WTC11 (cell line): ENCODE data around the gene ATP2C1. TPM values are rescaled to one million over a fixed set of nuclear protein-coding genes. Genes with fewer than 3 reads are reported as not detected.

Experiments used
- ATAC-seq: fragments of 200-7000 bp; cut with Tn5 transposase; 2 replicates; pipeline ENCODE4 v1.10.0; 2021; ENCODE audit warnings: mild to moderate bottlenecking, moderate library complexity
- CTCF ChIA-PET: fragments of 300-600 bp; sonication (Branson Sonifier 250); formaldehyde crosslinking; loops from one replicate; lab custom pipeline; 2021; ENCODE audit warnings: antibody characterized with exemption; lab: Charles Lee
- POLR2A ChIA-PET: fragments of 350-600 bp; sonication (Branson Sonifier 250); formaldehyde crosslinking; loops from one replicate; lab custom pipeline; 2021; ENCODE audit warnings: antibody characterized with exemption; lab: Charles Lee
- DNase-seq: peaks from one replicate; pipeline ENCODE4 v3.0.0; 2021; ENCODE audit warnings: low spot score
- H3K27ac Mint-ChIP-seq: 2 replicates; pipeline ENCODE4 v1.8.0; 2021; ENCODE audit warnings: mixed read lengths
- H3K27me3 Mint-ChIP-seq: 2 replicates; pipeline ENCODE4 v1.8.0; 2021; ENCODE audit warnings: low read depth, mild to moderate bottlenecking, moderate library complexity, mixed read lengths
- H3K36me3 Mint-ChIP-seq: 2 replicates; pipeline ENCODE4 v1.8.0; 2021; ENCODE audit warnings: mixed read lengths
- H3K4me1 Mint-ChIP-seq: 2 replicates; pipeline ENCODE4 v1.8.0; 2022; ENCODE audit warnings: mixed read lengths
- H3K4me3 Mint-ChIP-seq: 2 replicates; pipeline ENCODE4 v1.8.0; 2021; ENCODE audit warnings: mild to moderate bottlenecking, moderate library complexity, mixed read lengths
- H3K9me3 Mint-ChIP-seq: 2 replicates; pipeline ENCODE4 v1.8.0; 2021; ENCODE audit warnings: mixed read lengths
- ATF3 ChIP-seq: sonication (generic); formaldehyde crosslinking; conservative IDR thresholded peaks from 2 replicates; pipeline ENCODE4 v1.8.1; 2022; ENCODE audit warnings: mild to moderate bottlenecking, missing genetic modification reagents
- CDX4 ChIP-seq: fragments of 250-450 bp; sonication (Bioruptor Pico); IDR thresholded peaks from 2 replicates; pipeline ENCODE4 v1.9.0; 2021; ENCODE audit warnings: moderate library complexity, mild to moderate bottlenecking, inconsistent platforms, borderline replicate concordance
- EMX1 ChIP-seq: fragments of 250-450 bp; sonication (Bioruptor Pico); IDR thresholded peaks from 2 replicates; pipeline ENCODE4 v1.8.0; 2021; ENCODE audit warnings: mild to moderate bottlenecking
- ESRRA ChIP-seq: sonication (generic); formaldehyde crosslinking; IDR thresholded peaks from 2 replicates; pipeline ENCODE4 v1.8.1; 2022; ENCODE audit warnings: mild to moderate bottlenecking, missing genetic modification reagents, borderline replicate concordance
- FOXP1 ChIP-seq: sonication (generic); formaldehyde crosslinking; IDR thresholded peaks from 2 replicates; pipeline ENCODE4 v1.8.0; 2022; ENCODE audit warnings: missing genetic modification reagents, mild to moderate bottlenecking, moderate library complexity, borderline replicate concordance
- JUN ChIP-seq: sonication (generic); formaldehyde crosslinking; IDR thresholded peaks from 2 replicates; pipeline ENCODE4 v1.8.0; 2023; ENCODE audit warnings: mild to moderate bottlenecking, missing genetic modification reagents
- MXD4 ChIP-seq: fragments of 250-450 bp; sonication (Bioruptor Pico); IDR thresholded peaks from 2 replicates; pipeline ENCODE4 v1.8.0; 2021; ENCODE audit warnings: mild to moderate bottlenecking, moderate library complexity, borderline replicate concordance
- OVOL2 ChIP-seq: fragments of 250-450 bp; sonication (Bioruptor Pico); IDR thresholded peaks from 2 replicates; pipeline ENCODE4 v1.9.0; 2021; ENCODE audit warnings: mild to moderate bottlenecking, borderline replicate concordance
- PRDM15 ChIP-seq: sonication (generic); formaldehyde crosslinking; IDR thresholded peaks from 2 replicates; pipeline ENCODE4 v1.8.0; 2022; ENCODE audit warnings: missing genetic modification reagents
- RELA ChIP-seq: sonication (generic); formaldehyde crosslinking; IDR thresholded peaks from 2 replicates; pipeline ENCODE4 v1.8.1; 2022; ENCODE audit warnings: missing genetic modification reagents, mild to moderate bottlenecking, borderline replicate concordance
- SMAD3 ChIP-seq: sonication (generic); formaldehyde crosslinking; IDR thresholded peaks from 2 replicates; pipeline ENCODE4 v1.8.0; 2022; ENCODE audit warnings: missing genetic modification reagents, mild to moderate bottlenecking, borderline replicate concordance
- TCF7 ChIP-seq: sonication (generic); formaldehyde crosslinking; IDR thresholded peaks from 2 replicates; pipeline ENCODE4 v1.8.0; 2022; ENCODE audit warnings: mild to moderate bottlenecking, low read depth, missing genetic modification reagents, moderate library complexity
- ZNF232 ChIP-seq: sonication (generic); formaldehyde crosslinking; IDR thresholded peaks from 2 replicates; pipeline ENCODE4 v1.8.0; 2022; ENCODE audit warnings: mild to moderate bottlenecking, missing genetic modification reagents
- ZNF317 ChIP-seq: sonication (generic); formaldehyde crosslinking; IDR thresholded peaks from 2 replicates; pipeline ENCODE4 v1.8.1; 2023; ENCODE audit warnings: low read depth, mild to moderate bottlenecking, moderate library complexity, missing genetic modification reagents, borderline replicate concordance
- ZNF671 ChIP-seq: fragments of 250-450 bp; sonication (Bioruptor Pico); IDR thresholded peaks from 2 replicates; pipeline ENCODE4 v1.8.0; 2021; ENCODE audit warnings: mild to moderate bottlenecking
- total RNA-seq: library from RNA; stranded (reverse); gene quantifications from 3 replicates; pipeline ENCODE4 v1.2.3, GENCODE V29; 2021
- TF ChIP-seq, protein P1 (sequence below): sonication (generic); formaldehyde crosslinking; IDR thresholded peaks from 2 replicates; pipeline ENCODE4 v1.8.1; 2023; ENCODE audit warnings: mild to moderate bottlenecking, missing genetic modification reagents
- TF ChIP-seq, protein P2 (sequence below): fragments of 250-450 bp; sonication (Bioruptor Pico); IDR thresholded peaks from 2 replicates; pipeline ENCODE4 v1.9.0; 2021; ENCODE audit warnings: mild to moderate bottlenecking
- TF ChIP-seq, protein P3 (sequence below): sonication (generic); formaldehyde crosslinking; IDR thresholded peaks from 2 replicates; pipeline ENCODE4 v1.8.1; 2023; ENCODE audit warnings: mild to moderate bottlenecking, missing genetic modification reagents, borderline replicate concordance
- TF ChIP-seq, protein P4 (sequence below): sonication (generic); formaldehyde crosslinking; IDR thresholded peaks from 2 replicates; pipeline ENCODE4 v1.8.0; 2023; ENCODE audit warnings: missing genetic modification reagents

Gene ATP2C1
- total RNA-seq, 1 experiment from 2014 or later, result 62.5 TPM

DNA sequence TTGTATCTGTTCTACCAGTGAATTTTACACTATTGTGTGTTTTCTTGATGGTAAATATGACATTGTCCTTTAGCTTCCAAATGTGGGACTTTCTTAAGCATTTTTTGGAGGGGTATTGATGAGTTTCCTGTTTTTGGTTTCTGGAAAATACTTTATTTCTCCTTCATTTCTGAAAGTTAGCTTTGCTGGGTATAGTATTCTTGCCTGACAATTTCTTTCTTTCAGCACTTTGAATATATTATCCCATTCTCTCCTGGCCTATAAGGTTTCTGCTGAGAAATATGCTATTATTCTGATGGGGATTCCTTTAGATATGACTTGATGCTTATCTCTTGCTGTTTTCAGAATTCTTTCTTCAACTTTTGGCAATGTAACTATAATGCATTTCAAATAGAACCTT, 15.4 kb upstream of the ATP2C1 start:
- TF ChIP-seq OVOL2 (no peak), ZNF671 (no peak), TCF7 (CRISPR knock-in tag) (no peak), ZNF317 (CRISPR knock-in tag) (no peak), SMAD3 (CRISPR knock-in tag) (no peak), ATF3 (no peak), JUN (CRISPR knock-in tag) (no peak), MXD4 (CRISPR knock-in tag) (no peak), PRDM15 (no peak), ZNF232 (no peak)
- TF ChIP-seq, protein P1, sequence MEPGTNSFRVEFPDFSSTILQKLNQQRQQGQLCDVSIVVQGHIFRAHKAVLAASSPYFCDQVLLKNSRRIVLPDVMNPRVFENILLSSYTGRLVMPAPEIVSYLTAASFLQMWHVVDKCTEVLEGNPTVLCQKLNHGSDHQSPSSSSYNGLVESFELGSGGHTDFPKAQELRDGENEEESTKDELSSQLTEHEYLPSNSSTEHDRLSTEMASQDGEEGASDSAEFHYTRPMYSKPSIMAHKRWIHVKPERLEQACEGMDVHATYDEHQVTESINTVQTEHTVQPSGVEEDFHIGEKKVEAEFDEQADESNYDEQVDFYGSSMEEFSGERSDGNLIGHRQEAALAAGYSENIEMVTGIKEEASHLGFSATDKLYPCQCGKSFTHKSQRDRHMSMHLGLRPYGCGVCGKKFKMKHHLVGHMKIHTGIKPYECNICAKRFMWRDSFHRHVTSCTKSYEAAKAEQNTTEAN (CRISPR knock-in tag), result no peak
- TF ChIP-seq, protein P2, sequence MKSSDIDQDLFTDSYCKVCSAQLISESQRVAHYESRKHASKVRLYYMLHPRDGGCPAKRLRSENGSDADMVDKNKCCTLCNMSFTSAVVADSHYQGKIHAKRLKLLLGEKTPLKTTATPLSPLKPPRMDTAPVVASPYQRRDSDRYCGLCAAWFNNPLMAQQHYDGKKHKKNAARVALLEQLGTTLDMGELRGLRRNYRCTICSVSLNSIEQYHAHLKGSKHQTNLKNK (CRISPR knock-in tag), result no peak
- TF ChIP-seq, protein P3, sequence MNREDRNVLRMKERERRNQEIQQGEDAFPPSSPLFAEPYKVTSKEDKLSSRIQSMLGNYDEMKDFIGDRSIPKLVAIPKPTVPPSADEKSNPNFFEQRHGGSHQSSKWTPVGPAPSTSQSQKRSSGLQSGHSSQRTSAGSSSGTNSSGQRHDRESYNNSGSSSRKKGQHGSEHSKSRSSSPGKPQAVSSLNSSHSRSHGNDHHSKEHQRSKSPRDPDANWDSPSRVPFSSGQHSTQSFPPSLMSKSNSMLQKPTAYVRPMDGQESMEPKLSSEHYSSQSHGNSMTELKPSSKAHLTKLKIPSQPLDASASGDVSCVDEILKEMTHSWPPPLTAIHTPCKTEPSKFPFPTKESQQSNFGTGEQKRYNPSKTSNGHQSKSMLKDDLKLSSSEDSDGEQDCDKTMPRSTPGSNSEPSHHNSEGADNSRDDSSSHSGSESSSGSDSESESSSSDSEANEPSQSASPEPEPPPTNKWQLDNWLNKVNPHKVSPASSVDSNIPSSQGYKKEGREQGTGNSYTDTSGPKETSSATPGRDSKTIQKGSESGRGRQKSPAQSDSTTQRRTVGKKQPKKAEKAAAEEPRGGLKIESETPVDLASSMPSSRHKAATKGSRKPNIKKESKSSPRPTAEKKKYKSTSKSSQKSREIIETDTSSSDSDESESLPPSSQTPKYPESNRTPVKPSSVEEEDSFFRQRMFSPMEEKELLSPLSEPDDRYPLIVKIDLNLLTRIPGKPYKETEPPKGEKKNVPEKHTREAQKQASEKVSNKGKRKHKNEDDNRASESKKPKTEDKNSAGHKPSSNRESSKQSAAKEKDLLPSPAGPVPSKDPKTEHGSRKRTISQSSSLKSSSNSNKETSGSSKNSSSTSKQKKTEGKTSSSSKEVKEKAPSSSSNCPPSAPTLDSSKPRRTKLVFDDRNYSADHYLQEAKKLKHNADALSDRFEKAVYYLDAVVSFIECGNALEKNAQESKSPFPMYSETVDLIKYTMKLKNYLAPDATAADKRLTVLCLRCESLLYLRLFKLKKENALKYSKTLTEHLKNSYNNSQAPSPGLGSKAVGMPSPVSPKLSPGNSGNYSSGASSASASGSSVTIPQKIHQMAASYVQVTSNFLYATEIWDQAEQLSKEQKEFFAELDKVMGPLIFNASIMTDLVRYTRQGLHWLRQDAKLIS (CRISPR knock-in tag), result no peak
- DNase-seq (no peak), ATAC-seq (no peak)
- no peaks in the 10 kb centered on the region for H3K4me1 Mint-ChIP-seq
- CTCF ChIA-PET, result no interaction called here
- no peaks in the 10 kb centered on the region; the same call in 1 of the 2 replicates for H3K27me3 Mint-ChIP-seq
- peaks cover 30% of the 10 kb centered on the region for H3K9me3 Mint-ChIP-seq
- H3K36me3 Mint-ChIP-seq, result peaks cover 13% of the 10 kb centered on the region
- POLR2A ChIA-PET, result no interaction called here
- H3K4me3 Mint-ChIP-seq, result no peak overlapping the region
- no peak overlapping the region for H3K27ac Mint-ChIP-seq

GRCh38 chr3:130889416-130889946, 4.4 kb upstream of the ATP2C1 start:
- ChIA-PET CTCF (interaction anchor here (0.6 to 1.0 kb wide), 2 partner anchors 26 to 42 kb away, joined by 3 to 5 read pairs; no protein-coding TSS in a partner anchor), POLR2A (no interaction called here)
- no peak for ATAC-seq
- no peak overlapping the region for H3K4me3 Mint-ChIP-seq
- DNase-seq, result no peak
- H3K36me3 Mint-ChIP-seq, result no peaks in the 10 kb centered on the region
- H3K27me3 Mint-ChIP-seq, result no peaks in the 10 kb centered on the region
- H3K9me3 Mint-ChIP-seq, result no peaks in the 10 kb centered on the region
- H3K4me1 Mint-ChIP-seq, result peaks cover 4% of the 10 kb centered on the region
- no peak for TF ChIP-seq RELA
- TF ChIP-seq, protein P4, sequence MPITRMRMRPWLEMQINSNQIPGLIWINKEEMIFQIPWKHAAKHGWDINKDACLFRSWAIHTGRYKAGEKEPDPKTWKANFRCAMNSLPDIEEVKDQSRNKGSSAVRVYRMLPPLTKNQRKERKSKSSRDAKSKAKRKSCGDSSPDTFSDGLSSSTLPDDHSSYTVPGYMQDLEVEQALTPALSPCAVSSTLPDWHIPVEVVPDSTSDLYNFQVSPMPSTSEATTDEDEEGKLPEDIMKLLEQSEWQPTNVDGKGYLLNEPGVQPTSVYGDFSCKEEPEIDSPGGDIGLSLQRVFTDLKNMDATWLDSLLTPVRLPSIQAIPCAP (CRISPR knock-in tag), result no peak
- no peak for TF ChIP-seq ZNF671
- TF ChIP-seq, protein P1 (CRISPR knock-in tag), result no peak
- no peak for TF ChIP-seq FOXP1
- TF ChIP-seq EMX1 (CRISPR knock-in tag), result no peak
- no peak for TF ChIP-seq ESRRA
- no peak for TF ChIP-seq CDX4 (CRISPR knock-in tag)
- no peak overlapping the region for H3K27ac Mint-ChIP-seq
